ENCODE data around the gene SVIL.

The SVIL gene

GRCh38 chr10:29430101-29430500 is 204.7 kb downstream of the SVIL start:
- H3K4me3 ChIP-seq (ENCODE audit: low read length) = no peak overlapping the region
- DNase-seq (ENCODE audit: low read depth) = no peak
- no peak for TF ChIP-seq CTCF (IDR thresholded peaks at IDR 0.05; ENCODE audit: insufficient read depth, low read depth, low read length, missing control alignments)

- no peak for TF ChIP-seq CTCF (IDR thresholded peaks at IDR 0.05; ENCODE audit: insufficient read depth, low read depth, low read length, missing control alignments)
- no peak overlapping the region for H3K4me3 ChIP-seq (ENCODE audit: low read length)
- DNase-seq (ENCODE audit: low read depth) = no peak
Observed at GRCh38 chr10:29428486-29428885, 206.3 kb downstream of the SVIL start.

- DNase-seq (ENCODE audit: low read depth) = no peak
- TF ChIP-seq CTCF (IDR thresholded peaks at IDR 0.05; ENCODE audit: insufficient read depth, low read depth, low read length, missing control alignments) = no peak
- no peak overlapping the region for H3K4me3 ChIP-seq (ENCODE audit: low read length)
Observed at GRCh38 chr10:29427667-29428066, 207.1 kb downstream of the SVIL start.

- TF ChIP-seq CTCF (IDR thresholded peaks at IDR 0.05; ENCODE audit: insufficient read depth, low read depth, low read length, missing control alignments) = no peak
- H3K4me3 ChIP-seq (ENCODE audit: low read length) = no peak overlapping the region
- DNase-seq (ENCODE audit: low read depth) = no peak
Observed at GRCh38 chr10:29426420-29426819, 208.4 kb downstream of the SVIL start.

- no peak overlapping the region for H3K4me3 ChIP-seq (ENCODE audit: low read length)
- no peak for DNase-seq (ENCODE audit: low read depth)
- TF ChIP-seq CTCF (IDR thresholded peaks at IDR 0.05; ENCODE audit: insufficient read depth, low read depth, low read length, missing control alignments) = no peak
Observed at GRCh38 chr10:29424017-29424416, 210.8 kb downstream of the SVIL start.

- H3K4me3 ChIP-seq (ENCODE audit: low read length) = no peak overlapping the region
- TF ChIP-seq CTCF (IDR thresholded peaks at IDR 0.05; ENCODE audit: insufficient read depth, low read depth, low read length, missing control alignments) = no peak
- no peak for DNase-seq (ENCODE audit: low read depth)
Observed at GRCh38 chr10:29420744-29421143, 214.0 kb downstream of the SVIL start.

GRCh38 chr10:29417324-29417723 is 217.4 kb downstream of the SVIL start:
- H3K4me3 ChIP-seq (ENCODE audit: low read length) = no peak overlapping the region
- no peak for TF ChIP-seq CTCF (IDR thresholded peaks at IDR 0.05; ENCODE audit: insufficient read depth, low read depth, low read length, missing control alignments)
- DNase-seq (ENCODE audit: low read depth) = no peak
